Measurements from ENCODE around the gene TP53INP2.

GRCh38 chr20:34693414-34693813, 10.7 kb upstream of the TP53INP2 start:
- TF ChIP-seq CTCF (IDR thresholded peaks at IDR 0.05 in 2 of 3, conservative IDR thresholded peaks at IDR 0.05 in 1 of 3; ENCODE audit: insufficient read depth in 2 of 3, low read depth in 1 of 3, low read length in 3 of 3) (no peak), PATZ1 (CRISPR knock-in tag; IDR thresholded peaks at IDR 0.05; ENCODE audit: borderline replicate concordance) (no peak), ZNF263 (CRISPR knock-in tag; IDR thresholded peaks at IDR 0.05; ENCODE audit: borderline replicate concordance) (no peak), ERF (CRISPR knock-in tag; IDR thresholded peaks at IDR 0.05) (no peak), HDAC3 (IDR thresholded peaks at IDR 0.05; ENCODE audit: borderline replicate concordance, partially characterized antibody) (no peak), MYBL2 (IDR thresholded peaks at IDR 0.05; ENCODE audit: low read depth) (no peak), MYBL2 (CRISPR knock-in tag; IDR thresholded peaks at IDR 0.05; ENCODE audit: borderline replicate concordance) (no peak), MAFK (IDR thresholded peaks at IDR 0.05; ENCODE audit: low read length) (no peak), BRD4 (IDR thresholded peaks at IDR 0.05) (no peak), ZNF431 (CRISPR knock-in tag; IDR thresholded peaks at IDR 0.05) (no peak), E2F1 (CRISPR knock-in tag; IDR thresholded peaks at IDR 0.05) (no peak)
- TF ChIP-seq, protein P1, sequence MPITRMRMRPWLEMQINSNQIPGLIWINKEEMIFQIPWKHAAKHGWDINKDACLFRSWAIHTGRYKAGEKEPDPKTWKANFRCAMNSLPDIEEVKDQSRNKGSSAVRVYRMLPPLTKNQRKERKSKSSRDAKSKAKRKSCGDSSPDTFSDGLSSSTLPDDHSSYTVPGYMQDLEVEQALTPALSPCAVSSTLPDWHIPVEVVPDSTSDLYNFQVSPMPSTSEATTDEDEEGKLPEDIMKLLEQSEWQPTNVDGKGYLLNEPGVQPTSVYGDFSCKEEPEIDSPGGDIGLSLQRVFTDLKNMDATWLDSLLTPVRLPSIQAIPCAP (CRISPR knock-in tag; IDR thresholded peaks at IDR 0.05; ENCODE audit: borderline replicate concordance): no peak
- TF ChIP-seq, protein P2, sequence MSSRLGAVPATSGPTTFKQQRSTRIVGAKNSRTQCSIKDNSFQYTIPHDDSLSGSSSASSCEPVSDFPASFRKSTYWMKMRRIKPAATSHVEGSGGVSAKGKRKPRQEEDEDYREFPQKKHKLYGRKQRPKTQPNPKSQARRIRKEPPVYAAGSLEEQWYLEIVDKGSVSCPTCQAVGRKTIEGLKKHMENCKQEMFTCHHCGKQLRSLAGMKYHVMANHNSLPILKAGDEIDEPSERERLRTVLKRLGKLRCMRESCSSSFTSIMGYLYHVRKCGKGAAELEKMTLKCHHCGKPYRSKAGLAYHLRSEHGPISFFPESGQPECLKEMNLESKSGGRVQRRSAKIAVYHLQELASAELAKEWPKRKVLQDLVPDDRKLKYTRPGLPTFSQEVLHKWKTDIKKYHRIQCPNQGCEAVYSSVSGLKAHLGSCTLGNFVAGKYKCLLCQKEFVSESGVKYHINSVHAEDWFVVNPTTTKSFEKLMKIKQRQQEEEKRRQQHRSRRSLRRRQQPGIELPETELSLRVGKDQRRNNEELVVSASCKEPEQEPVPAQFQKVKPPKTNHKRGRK (tag; IDR thresholded peaks at IDR 0.05): no peak
